ENCODE data around the gene SPACDR.
"Not testable (repeated sequence)": the region's sequence is repeated elsewhere in the genome, so short reads cannot be mapped to it uniquely, and the experiment has no call there.

Gene SPACDR

DNA sequence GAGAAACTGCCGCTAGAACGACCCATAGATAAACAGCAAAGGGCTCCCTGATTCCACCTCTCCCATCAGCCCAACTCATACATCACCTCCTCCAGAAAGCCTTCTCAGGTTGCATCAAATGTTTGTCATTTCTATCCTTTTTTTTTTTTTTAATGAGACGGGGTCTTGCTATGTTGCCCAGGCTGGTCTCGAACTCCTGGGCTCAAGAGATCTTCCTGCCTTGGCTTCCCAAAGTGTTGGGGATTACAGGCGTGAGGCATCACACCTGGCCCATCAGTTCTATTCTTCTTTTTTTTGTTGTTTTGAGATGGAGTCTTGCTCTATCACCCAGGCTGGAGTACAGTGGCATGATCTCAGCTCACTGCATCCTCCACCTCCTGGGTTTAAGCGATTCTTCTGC lies 7.0 kb downstream of the SPACDR start:
- H3K27me3 ChIP-seq (ENCODE audit: control insufficient read depth, insufficient read depth, low read length), result no peaks in the 10 kb centered on the region
- H3K9me3 ChIP-seq (ENCODE audit: control insufficient read depth, insufficient read depth, low read length), result no peaks in the 10 kb centered on the region
- no peak overlapping the region for H3K4me3 ChIP-seq (ENCODE audit: low read depth, low read length)
- no peaks in the 10 kb centered on the region for H3K36me3 ChIP-seq (ENCODE audit: control insufficient read depth, insufficient read depth, low read length)
- no peak overlapping the region for H3K27ac ChIP-seq (ENCODE audit: low read depth, low read length)
- peaks cover 7% of the 10 kb centered on the region; the same call in 1 of the 2 replicates for H3K4me1 ChIP-seq (ENCODE audit: control insufficient read depth, insufficient read depth, low read length)
- H3K9ac ChIP-seq (ENCODE audit: low read depth, low read length), result no peak overlapping the region

DNA sequence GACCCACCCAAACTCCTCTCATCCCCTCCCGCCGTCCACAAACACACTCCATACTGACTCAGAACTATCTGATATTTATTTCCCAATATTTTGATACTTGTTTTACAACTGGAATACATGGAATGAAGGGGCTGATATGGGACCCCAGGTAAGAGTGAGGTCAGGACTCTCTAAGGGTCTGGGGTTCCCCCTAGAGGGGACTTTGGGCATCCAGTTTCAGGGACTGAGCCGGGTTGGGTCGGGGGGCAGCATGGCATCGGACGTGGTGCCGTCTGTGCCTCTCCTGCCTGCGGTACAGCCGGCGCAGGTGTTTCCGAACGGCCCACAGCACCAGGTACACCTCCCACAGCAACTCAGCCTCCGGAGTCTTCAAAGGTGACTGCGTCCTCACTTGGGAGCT lies 7.5 kb downstream of the SPACDR start:
- Histone ChIP-seq H3K27me3 (ENCODE audit: control insufficient read depth, insufficient read depth, low read length) (no peaks in the 10 kb centered on the region), H3K27ac (ENCODE audit: low read depth, low read length) (no peak overlapping the region), H3K9me3 (ENCODE audit: control insufficient read depth, insufficient read depth, low read length) (no peaks in the 10 kb centered on the region), H3K9ac (ENCODE audit: low read depth, low read length) (no peak overlapping the region), H3K4me3 (ENCODE audit: low read depth, low read length) (no peak overlapping the region), H3K4me1 (ENCODE audit: control insufficient read depth, insufficient read depth, low read length) (peaks cover 7% of the 10 kb centered on the region; the same call in 1 of the 2 replicates), H3K36me3 (ENCODE audit: control insufficient read depth, insufficient read depth, low read length) (no peaks in the 10 kb centered on the region)

DNA sequence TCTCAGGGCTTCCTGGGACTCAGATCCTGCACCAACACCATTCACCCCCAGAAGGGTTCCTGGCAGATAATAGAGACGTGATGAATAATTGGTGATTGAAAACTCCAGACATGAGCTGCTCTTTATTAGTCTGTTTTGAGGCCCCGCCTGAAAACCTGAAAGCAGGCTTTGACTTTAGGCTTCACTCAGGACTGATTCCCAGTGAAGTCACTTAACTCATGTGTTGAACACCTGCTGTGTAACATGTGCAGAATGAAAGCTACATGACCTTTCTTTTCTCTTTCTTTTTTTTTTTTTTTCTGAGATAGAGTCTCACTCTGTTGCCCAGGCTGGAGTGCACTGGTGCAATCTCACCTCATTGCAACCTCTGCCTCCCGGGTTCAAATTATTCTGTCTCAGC lies 8.9 kb downstream of the SPACDR start:
- H3K9ac ChIP-seq (ENCODE audit: low read depth, low read length), result no peak overlapping the region
- H3K27ac ChIP-seq (ENCODE audit: low read depth, low read length), result no peak overlapping the region
- H3K27me3 ChIP-seq (ENCODE audit: control insufficient read depth, insufficient read depth, low read length), result no peaks in the 10 kb centered on the region
- no peaks in the 10 kb centered on the region for H3K9me3 ChIP-seq (ENCODE audit: control insufficient read depth, insufficient read depth, low read length)
- no peak overlapping the region for H3K4me3 ChIP-seq (ENCODE audit: low read depth, low read length)
- peaks cover 7% of the 10 kb centered on the region for H3K4me1 ChIP-seq (ENCODE audit: control insufficient read depth, insufficient read depth, low read length)
- no peaks in the 10 kb centered on the region for H3K36me3 ChIP-seq (ENCODE audit: control insufficient read depth, insufficient read depth, low read length)

DNA sequence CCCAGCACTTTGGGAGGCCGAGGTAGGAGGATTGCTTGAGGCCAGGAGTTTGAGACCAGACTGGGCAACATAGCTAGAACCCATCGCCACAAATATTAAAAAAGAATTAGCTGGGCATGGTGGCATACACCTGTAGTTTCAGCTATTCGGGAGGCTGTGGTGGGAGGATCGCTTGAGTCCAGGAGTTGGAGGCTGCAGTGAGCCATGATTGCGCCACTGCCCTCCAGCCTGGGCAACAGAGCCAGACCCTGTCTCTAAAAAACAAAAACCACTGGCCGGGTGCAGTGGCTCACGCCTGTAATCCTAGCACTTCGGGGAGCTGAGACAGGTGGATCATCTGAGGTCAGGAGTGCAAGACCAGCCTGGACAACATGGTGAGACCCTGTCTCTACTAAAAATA lies 10.2 kb downstream of the SPACDR start:
- H3K9ac ChIP-seq (ENCODE audit: low read depth, low read length); H3K4me1 ChIP-seq (ENCODE audit: control insufficient read depth, insufficient read depth, low read length): not testable (repeated sequence)

DNA sequence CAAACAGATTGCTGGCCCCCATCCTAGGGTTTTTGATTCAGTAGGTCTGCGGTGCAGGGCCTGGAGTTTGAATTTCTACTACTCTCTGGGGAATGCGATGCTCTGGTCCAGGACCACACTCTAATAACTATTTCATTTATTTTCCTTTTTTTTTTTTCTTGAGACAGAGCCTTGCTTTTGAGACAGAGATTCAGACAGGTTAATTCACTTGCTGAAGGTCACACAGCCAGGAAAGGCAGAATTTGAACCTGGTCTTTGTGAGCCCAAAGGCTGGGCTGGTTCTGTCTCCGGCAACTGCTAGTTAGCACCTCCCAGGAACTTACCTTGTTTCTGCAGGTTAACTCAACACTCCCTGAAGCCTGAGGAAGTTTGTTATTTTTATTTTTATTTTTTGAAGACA lies 11.5 kb downstream of the SPACDR start:
- no peaks in the 10 kb centered on the region for H3K9me3 ChIP-seq (ENCODE audit: control insufficient read depth, insufficient read depth, low read length)
- no peaks in the 10 kb centered on the region for H3K27me3 ChIP-seq (ENCODE audit: control insufficient read depth, insufficient read depth, low read length)
- H3K27ac ChIP-seq (ENCODE audit: low read depth, low read length), result no peak overlapping the region
- peaks cover 7% of the 10 kb centered on the region for H3K4me1 ChIP-seq (ENCODE audit: control insufficient read depth, insufficient read depth, low read length)
- no peaks in the 10 kb centered on the region for H3K36me3 ChIP-seq (ENCODE audit: control insufficient read depth, insufficient read depth, low read length)
- H3K9ac ChIP-seq (ENCODE audit: low read depth, low read length), result no peak overlapping the region
- no peak overlapping the region for H3K4me3 ChIP-seq (ENCODE audit: low read depth, low read length)

More for the DNA sequence above, 10.2 kb downstream of the SPACDR start:
- not testable (repeated sequence) for H3K36me3 ChIP-seq (ENCODE audit: control insufficient read depth, insufficient read depth, low read length); H3K9me3 ChIP-seq (ENCODE audit: control insufficient read depth, insufficient read depth, low read length); H3K4me3 ChIP-seq (ENCODE audit: low read depth, low read length); H3K27ac ChIP-seq (ENCODE audit: low read depth, low read length); H3K27me3 ChIP-seq (ENCODE audit: control insufficient read depth, insufficient read depth, low read length)

DNA sequence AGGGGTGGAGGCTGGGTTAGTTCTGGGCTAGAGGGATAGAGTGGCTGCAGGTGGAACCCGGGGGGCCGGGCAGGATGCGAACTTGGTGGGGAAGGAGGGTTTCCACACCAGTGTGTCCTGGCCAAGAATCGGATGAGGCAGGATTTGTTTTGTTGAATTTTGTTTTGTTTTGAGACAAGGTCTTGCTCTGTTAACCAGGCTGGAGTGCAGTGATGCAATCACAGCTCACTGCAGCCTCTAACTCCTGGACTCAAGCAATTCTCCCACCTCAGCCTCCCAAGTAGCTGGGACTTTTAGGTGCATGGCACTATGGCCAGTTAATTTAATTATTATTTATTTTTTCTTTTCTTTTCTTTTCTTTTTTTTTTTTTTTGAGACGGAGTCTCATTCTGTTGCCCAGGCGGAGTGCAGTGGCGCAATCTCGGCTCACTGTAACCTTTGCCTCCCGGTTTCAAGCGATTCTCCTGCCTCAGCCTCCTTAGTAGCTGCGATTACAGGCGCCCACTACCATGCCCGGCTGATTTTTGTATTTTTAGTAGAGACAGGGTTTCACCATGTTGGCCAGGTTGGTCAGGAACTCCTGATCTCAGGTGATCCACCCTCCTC lies 14.8 kb downstream of the SPACDR start:
- Histone ChIP-seq H3K4me3 (ENCODE audit: low read depth, low read length) (no peak overlapping the region), H3K27me3 (ENCODE audit: control insufficient read depth, insufficient read depth, low read length) (no peaks in the 10 kb centered on the region), H3K36me3 (ENCODE audit: control insufficient read depth, insufficient read depth, low read length) (no peaks in the 10 kb centered on the region), H3K27ac (ENCODE audit: low read depth, low read length) (no peak overlapping the region), H3K4me1 (ENCODE audit: control insufficient read depth, insufficient read depth, low read length) (no peaks in the 10 kb centered on the region; the same call in 1 of the 2 replicates), H3K9ac (ENCODE audit: low read depth, low read length) (no peak overlapping the region), H3K9me3 (ENCODE audit: control insufficient read depth, insufficient read depth, low read length) (no peaks in the 10 kb centered on the region)

DNA sequence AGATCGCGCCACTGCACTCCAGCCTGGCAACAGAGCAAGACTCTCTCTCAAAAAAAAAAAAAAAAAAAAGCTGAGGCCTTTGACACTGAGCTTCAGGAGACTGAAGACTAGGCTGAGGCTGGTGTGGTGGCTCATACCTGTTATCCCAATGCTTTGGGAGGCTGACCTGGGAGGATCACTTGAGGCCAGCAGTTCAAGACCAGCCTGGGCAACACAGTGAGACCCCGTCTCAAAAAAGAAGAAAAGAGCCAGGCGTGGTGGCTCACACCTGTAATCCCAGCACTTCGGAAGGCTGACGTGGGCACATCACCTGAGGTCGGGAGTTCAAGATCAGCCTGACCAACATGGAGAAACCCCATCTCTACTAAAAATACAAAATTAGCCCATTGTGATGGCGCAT lies 16.7 kb downstream of the SPACDR start:
- not testable (repeated sequence) for H3K4me1 ChIP-seq (ENCODE audit: control insufficient read depth, insufficient read depth, low read length); H3K27me3 ChIP-seq (ENCODE audit: control insufficient read depth, insufficient read depth, low read length); H3K4me3 ChIP-seq (ENCODE audit: low read depth, low read length); H3K27ac ChIP-seq (ENCODE audit: low read depth, low read length); H3K9ac ChIP-seq (ENCODE audit: low read depth, low read length); H3K9me3 ChIP-seq (ENCODE audit: control insufficient read depth, insufficient read depth, low read length); H3K36me3 ChIP-seq (ENCODE audit: control insufficient read depth, insufficient read depth, low read length)

DNA sequence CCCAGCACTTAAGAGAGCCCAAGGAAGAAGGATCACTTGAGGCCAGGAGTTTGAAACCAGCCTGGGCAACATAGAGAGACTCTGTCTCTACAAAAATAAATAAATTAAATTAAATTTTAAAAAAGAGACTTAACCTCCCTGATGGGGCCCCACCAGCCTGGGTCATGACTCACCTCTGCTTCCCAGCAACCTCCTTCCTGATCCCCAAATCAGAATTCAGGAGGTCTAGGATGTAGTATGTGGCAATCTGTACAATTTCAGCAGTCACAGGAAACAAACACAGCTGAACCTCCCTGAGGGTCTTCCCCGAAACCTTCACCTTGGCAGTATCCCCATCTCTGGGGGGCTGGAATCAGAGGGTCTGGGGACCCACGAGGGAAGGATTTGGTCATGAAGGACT lies 18.0 kb downstream of the SPACDR start:
- H3K9me3 ChIP-seq (ENCODE audit: control insufficient read depth, insufficient read depth, low read length), result no peaks in the 10 kb centered on the region
- H3K27ac ChIP-seq (ENCODE audit: low read depth, low read length), result no peak overlapping the region
- H3K36me3 ChIP-seq (ENCODE audit: control insufficient read depth, insufficient read depth, low read length), result no peaks in the 10 kb centered on the region
- no peak overlapping the region for H3K4me3 ChIP-seq (ENCODE audit: low read depth, low read length)
- H3K27me3 ChIP-seq (ENCODE audit: control insufficient read depth, insufficient read depth, low read length), result no peaks in the 10 kb centered on the region
- H3K9ac ChIP-seq (ENCODE audit: low read depth, low read length), result no peak overlapping the region
- H3K4me1 ChIP-seq (ENCODE audit: control insufficient read depth, insufficient read depth, low read length), result no peaks in the 10 kb centered on the region; the same call in 1 of the 2 replicates

DNA sequence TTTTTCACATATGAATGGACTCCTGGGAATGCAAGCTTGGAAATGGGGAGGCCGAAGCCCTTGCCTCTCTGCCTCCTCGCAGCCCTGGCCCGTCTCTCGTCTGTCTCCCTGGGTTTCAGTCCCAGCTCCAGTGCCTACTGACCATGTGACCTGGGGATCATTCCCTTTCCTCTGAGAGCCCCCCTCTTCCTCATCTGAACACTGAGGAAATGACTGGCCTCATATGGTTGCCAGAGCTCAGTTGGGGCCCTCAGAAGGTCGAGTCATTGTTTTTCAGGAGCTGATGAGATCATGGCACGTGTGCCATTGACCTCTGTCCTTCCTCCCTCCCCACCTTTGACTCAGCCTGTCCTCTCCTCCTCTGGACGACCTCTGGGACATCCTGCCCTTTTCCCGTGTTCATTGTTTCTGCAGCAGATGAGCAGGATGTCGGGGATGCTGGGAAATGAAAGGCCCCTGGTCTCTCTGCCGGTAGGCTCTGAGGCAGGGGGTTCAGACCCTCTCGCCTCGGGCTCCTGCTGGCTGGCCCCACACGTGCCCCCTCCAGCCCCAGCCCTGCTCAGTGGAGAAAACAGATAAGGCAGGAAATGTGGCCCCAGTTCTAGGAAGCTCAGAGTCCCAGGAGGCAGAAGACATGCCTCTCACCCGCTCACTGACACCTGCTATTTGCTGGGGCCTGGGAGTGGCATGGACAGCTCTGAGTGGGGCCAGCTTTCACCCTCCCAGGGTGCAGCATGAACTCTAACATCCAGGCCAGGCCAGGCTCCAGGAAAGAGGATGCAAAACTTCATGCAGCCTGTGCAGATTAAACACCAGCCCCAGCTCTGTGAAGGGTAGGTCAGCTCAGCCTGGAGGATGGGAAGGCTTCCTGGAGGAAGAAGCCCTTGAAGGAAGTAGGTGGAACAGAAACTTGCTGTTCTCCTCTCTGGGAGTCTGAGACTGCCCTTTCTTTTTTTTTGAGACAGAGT lies 19.5 kb downstream of the SPACDR start:
- H3K9me3 ChIP-seq (ENCODE audit: control insufficient read depth, insufficient read depth, low read length), result no peaks in the 10 kb centered on the region
- H3K9ac ChIP-seq (ENCODE audit: low read depth, low read length), result no peak overlapping the region; the same call in 1 of the 2 replicates
- H3K27ac ChIP-seq (ENCODE audit: low read depth, low read length), result peak overlapping the region; percentile 42
- no peaks in the 10 kb centered on the region for H3K4me1 ChIP-seq (ENCODE audit: control insufficient read depth, insufficient read depth, low read length)
- no peak overlapping the region for H3K4me3 ChIP-seq (ENCODE audit: low read depth, low read length)
- no peaks in the 10 kb centered on the region for H3K27me3 ChIP-seq (ENCODE audit: control insufficient read depth, insufficient read depth, low read length)
- H3K36me3 ChIP-seq (ENCODE audit: control insufficient read depth, insufficient read depth, low read length), result no peaks in the 10 kb centered on the region

DNA sequence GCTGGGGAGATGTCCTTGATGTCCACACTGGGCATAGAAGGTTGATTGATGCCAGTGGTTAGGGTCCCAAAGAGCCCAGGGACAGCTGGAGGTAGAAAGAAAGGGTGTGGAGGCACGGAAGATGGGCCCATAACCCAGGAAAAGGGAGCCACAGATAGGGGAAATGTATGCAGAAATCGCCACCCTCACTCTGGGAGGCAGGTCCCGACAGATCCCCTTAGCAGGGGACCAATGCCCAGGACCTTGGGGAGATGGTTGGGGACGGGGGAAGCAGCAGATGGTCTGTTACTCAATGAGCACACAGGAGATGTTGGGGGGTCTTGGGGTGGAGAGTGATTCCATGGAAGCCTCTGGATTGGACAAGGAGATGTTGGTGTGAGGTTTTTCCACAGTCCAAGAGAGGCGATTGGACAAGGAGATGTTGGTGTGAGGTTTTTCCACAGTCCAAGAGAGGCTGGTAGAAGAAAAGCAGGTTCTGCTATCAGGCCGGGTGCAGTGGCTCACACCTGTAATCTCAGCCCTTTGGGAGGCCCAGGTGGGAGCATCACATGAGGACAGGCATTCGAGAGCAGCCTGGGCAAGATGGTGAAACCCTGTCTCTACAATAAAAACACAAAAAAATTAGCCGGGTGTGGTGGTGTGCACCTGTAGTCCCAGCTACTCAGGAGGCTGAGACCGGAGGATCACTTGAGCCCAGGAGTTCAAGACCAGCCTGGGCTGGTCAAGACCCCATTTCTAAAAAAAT lies 20.8 kb downstream of the SPACDR start:
- H3K4me3 ChIP-seq (ENCODE audit: low read depth, low read length), result no peak overlapping the region
- H3K27me3 ChIP-seq (ENCODE audit: control insufficient read depth, insufficient read depth, low read length), result no peaks in the 10 kb centered on the region
- no peaks in the 10 kb centered on the region for H3K4me1 ChIP-seq (ENCODE audit: control insufficient read depth, insufficient read depth, low read length)
- no peaks in the 10 kb centered on the region for H3K36me3 ChIP-seq (ENCODE audit: control insufficient read depth, insufficient read depth, low read length)
- no peak overlapping the region for H3K27ac ChIP-seq (ENCODE audit: low read depth, low read length)
- H3K9ac ChIP-seq (ENCODE audit: low read depth, low read length), result no peak overlapping the region
- no peaks in the 10 kb centered on the region for H3K9me3 ChIP-seq (ENCODE audit: control insufficient read depth, insufficient read depth, low read length)

Data from HUES48 (cell line).